GM21528 (cell line): ENCODE measurements around the gene SUGCT.

Experiments used
- ATAC-seq: cut with Tn5 transposase; IDR thresholded peaks from one replicate; pipeline ENCODE4 v1.9.1; 2021; ENCODE audit warnings: mild to moderate bottlenecking, moderate library complexity; ENCODE audit not compliant: unreplicated experiment, low FRiP score

SUGCT gene

GRCh38 chr7:40545739-40546138 is 410.9 kb downstream of the SUGCT start:
- ATAC-seq: no peak

- no peak for ATAC-seq
These were observed 412.1 kb downstream of the SUGCT start for GRCh38 chr7:40546616-40547501.

- no peak for ATAC-seq
These were observed 414.7 kb downstream of the SUGCT start for GRCh38 chr7:40549372-40550039.

GRCh38 chr7:40551685-40552576 is 417.1 kb downstream of the SUGCT start:
- peak; percentile 74 for ATAC-seq

- no peak for ATAC-seq
These were observed 425.9 kb downstream of the SUGCT start for GRCh38 chr7:40560672-40561071.

- no peak for ATAC-seq
These were observed 432.1 kb downstream of the SUGCT start for GRCh38 chr7:40566879-40567278.

- ATAC-seq: no peak
These were observed 434.5 kb downstream of the SUGCT start for GRCh38 chr7:40569326-40569725.

- no peak for ATAC-seq
These were observed 435.4 kb downstream of the SUGCT start for GRCh38 chr7:40570223-40570622.

GRCh38 chr7:40571796-40572195 is 437.0 kb downstream of the SUGCT start:
- no peak for ATAC-seq

GRCh38 chr7:40572810-40573465 is 438.1 kb downstream of the SUGCT start:
- no peak for ATAC-seq

GRCh38 chr7:40579401-40579800 is 444.6 kb downstream of the SUGCT start:
- ATAC-seq: no peak

- no peak for ATAC-seq
These were observed 446.0 kb downstream of the SUGCT start for GRCh38 chr7:40580776-40581175.

- ATAC-seq: no peak
These were observed 447.7 kb downstream of the SUGCT start for GRCh38 chr7:40582539-40582938.

- no peak for ATAC-seq
These were observed 449.1 kb downstream of the SUGCT start for GRCh38 chr7:40583667-40584444.

- no peak for ATAC-seq
These were observed 450.0 kb downstream of the SUGCT start for GRCh38 chr7:40584667-40585433.

GRCh38 chr7:40586197-40586596 is 451.4 kb downstream of the SUGCT start:
- ATAC-seq: no peak

GRCh38 chr7:40587419-40587818 is 452.6 kb downstream of the SUGCT start:
- no peak for ATAC-seq

GRCh38 chr7:40595129-40595528 is 460.3 kb downstream of the SUGCT start:
- ATAC-seq: no peak

- no peak for ATAC-seq
These were observed 461.0 kb downstream of the SUGCT start for GRCh38 chr7:40595832-40596231.
